Mesenchymal stem cell (in vitro differentiated cells and primary cell): ENCODE results near the gene HID1.

Experiments used
- DNase-seq: peaks from one replicate; pipeline ENCODE4 v3.0.0-alpha.2; 2013
- H2AFZ ChIP-seq: one replicate; pipeline ENCODE4 v1.6.1; 2013; ENCODE audit warnings: low read depth, mild to moderate bottlenecking, control low read depth, inconsistent platforms, low read length, moderate library complexity
- H2AK5ac ChIP-seq: 2 replicates; pipeline ENCODE4 v1.6.1; 2013; ENCODE audit warnings: low read length, moderate library complexity, mild to moderate bottlenecking, inconsistent platforms; ENCODE audit not compliant: severe bottlenecking
- H2BK120ac ChIP-seq: one replicate; pipeline ENCODE4 v1.6.1; 2013; ENCODE audit warnings: low read depth, mild to moderate bottlenecking, inconsistent platforms, low read length, moderate library complexity
- H2BK12ac ChIP-seq, 2 experiments: one replicate each; pipeline ENCODE4 v1.6.1; 2013; ENCODE audit warnings: inconsistent platforms in 2 of 2, low read length in 2 of 2, mild to moderate bottlenecking in 2 of 2, moderate library complexity in 2 of 2, control low read depth in 1 of 2
- H2BK15ac ChIP-seq: one replicate; pipeline ENCODE4 v1.6.1; 2013; ENCODE audit warnings: mild to moderate bottlenecking, low read depth, inconsistent platforms; ENCODE audit not compliant: poor library complexity, severe bottlenecking
- H2BK5ac ChIP-seq: 2 replicates; pipeline ENCODE4 v1.6.1; 2013; ENCODE audit warnings: low read depth, mild to moderate bottlenecking, low read length, control low read depth, inconsistent platforms; ENCODE audit not compliant: poor library complexity, severe bottlenecking
- H3K14ac ChIP-seq, 2 experiments: one replicate each; pipeline ENCODE4 v1.6.1; 2013; ENCODE audit warnings: inconsistent platforms in 2 of 2, low read length in 2 of 2, control low read depth in 1 of 2, mild to moderate bottlenecking in 1 of 2, moderate library complexity in 1 of 2
- H3K18ac ChIP-seq, 2 experiments: one replicate each; pipeline ENCODE4 v1.6.1; 2013; ENCODE audit warnings: inconsistent platforms in 2 of 2, low read length in 2 of 2, control low read depth in 1 of 2, low read depth in 1 of 2, mild to moderate bottlenecking in 1 of 2
- H3K23ac ChIP-seq, 2 experiments: one replicate each; pipeline ENCODE4 v1.6.1; 2013; ENCODE audit warnings: inconsistent platforms in 2 of 2, low read length in 2 of 2, mild to moderate bottlenecking in 2 of 2, moderate library complexity in 2 of 2, control low read depth in 1 of 2
- H3K27ac ChIP-seq: 2 replicates; pipeline ENCODE4 v1.5.1; 2013; ENCODE audit warnings: mild to moderate bottlenecking, moderate library complexity, low read length, control low read depth, inconsistent platforms; ENCODE audit not compliant: poor library complexity, severe bottlenecking
- H3K27me3 ChIP-seq, 2 experiments: 2 replicates each; pipeline versions ENCODE4 v1.6.1 to v1.7.0; 2013; ENCODE audit warnings: low read length in 2 of 2, mild to moderate bottlenecking in 2 of 2, moderate library complexity in 2 of 2, control low read depth in 1 of 2, inconsistent platforms in 1 of 2; ENCODE audit not compliant: control insufficient read depth in 1 of 2, insufficient read depth in 1 of 2
- H3K36me3 ChIP-seq, 2 experiments: 2 replicates each; pipeline versions ENCODE4 v1.6.1 to v1.7.0; 2013; ENCODE audit warnings: low read length in 2 of 2, control low read depth in 1 of 2, inconsistent platforms in 1 of 2, low read depth in 1 of 2, mild to moderate bottlenecking in 1 of 2; ENCODE audit not compliant: insufficient read depth in 2 of 2, control insufficient read depth in 1 of 2
- H3K4ac ChIP-seq, 2 experiments: one replicate each; pipeline ENCODE4 v1.6.1; 2013; ENCODE audit warnings: inconsistent platforms in 2 of 2, low read length in 2 of 2, mild to moderate bottlenecking in 2 of 2, moderate library complexity in 2 of 2, control low read depth in 1 of 2, low read depth in 1 of 2
- H3K4me1 ChIP-seq: 2 replicates; pipeline ENCODE4 v1.6.1; 2013; ENCODE audit warnings: low read depth, low read length, control low read depth; ENCODE audit not compliant: control insufficient read depth, insufficient read depth
- H3K4me2 ChIP-seq: 2 replicates; pipeline ENCODE4 v1.6.1; 2013; ENCODE audit warnings: low read length, mild to moderate bottlenecking, inconsistent platforms; ENCODE audit not compliant: poor library complexity, severe bottlenecking
- H3K4me3 ChIP-seq, 2 experiments: 2 replicates each; pipeline versions ENCODE4 v1.5.1 to v1.7.0; 2013; ENCODE audit warnings: low read length in 2 of 2, mild to moderate bottlenecking in 2 of 2, control low read depth in 1 of 2, low read depth in 1 of 2; ENCODE audit not compliant: insufficient read depth in 1 of 2
- H3K79me1 ChIP-seq: replicated peaks from 2 replicates; pipeline ENCODE4 v1.6.1; 2013; ENCODE audit warnings: mild to moderate bottlenecking, control low read depth, low read length, inconsistent platforms; ENCODE audit not compliant: poor library complexity, severe bottlenecking
- H3K9ac ChIP-seq: 2 replicates; pipeline ENCODE4 v1.7.0; 2013; ENCODE audit warnings: mild to moderate bottlenecking, low read length, moderate library complexity
- H3K9me3 ChIP-seq: 2 replicates; pipeline ENCODE4 v1.7.0; 2013; ENCODE audit warnings: mild to moderate bottlenecking, low read length; ENCODE audit not compliant: control insufficient read depth
- H4K8ac ChIP-seq: one replicate; pipeline ENCODE4 v1.6.1; 2013; ENCODE audit warnings: inconsistent platforms, mild to moderate bottlenecking, low read length, moderate library complexity
- H4K91ac ChIP-seq: one replicate; pipeline ENCODE4 v1.6.1; 2013; ENCODE audit warnings: mild to moderate bottlenecking, low read length, inconsistent platforms
- WGBS: methylation state at CpG from one replicate; pipeline ENCODE4 v1.1.7; 2013; ENCODE audit warnings: mixed read lengths; 5-methylcytosine and 5-hydroxymethylcytosine counted together

The HID1 gene

DNA sequence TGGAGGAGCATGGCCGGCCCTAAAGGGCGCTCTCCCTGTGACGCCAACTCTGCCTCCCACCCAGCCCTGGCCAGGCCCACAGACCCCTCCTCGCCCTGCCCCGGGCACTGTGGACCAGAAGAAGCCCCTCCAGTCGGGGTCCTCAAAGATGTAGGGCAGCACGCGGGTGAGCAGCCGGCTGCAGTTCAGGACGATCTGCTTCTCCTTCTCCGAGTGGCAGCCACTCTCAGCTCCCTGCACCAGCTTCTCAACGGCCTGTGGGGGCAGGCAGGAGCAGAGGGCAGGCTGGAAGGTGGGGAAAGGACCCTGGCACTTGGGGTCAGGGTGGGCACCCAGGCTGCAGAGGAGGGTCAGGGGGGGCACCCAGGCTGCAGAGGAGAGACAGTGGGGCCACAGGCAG, 8.9 kb downstream of the HID1 start:
- Histone ChIP-seq H2AFZ (no peak overlapping the region), H3K4me1 (peaks cover 11% of the 10 kb centered on the region), H3K23ac (no peak overlapping the region), H3K79me1 (no peaks in the 10 kb centered on the region), H3K27me3 (peaks cover 0 to 29% of the 10 kb centered on the region in 2 experiments), H3K9ac (no peak overlapping the region), H3K14ac (no peak overlapping the region), H3K4me2 (no peak overlapping the region), H3K18ac (no peak overlapping the region), H2BK12ac (no peak overlapping the region), H3K4me3 (no peak overlapping the region), H3K4ac (no peak overlapping the region), H4K91ac (no peak overlapping the region), H2BK120ac (no peak overlapping the region), H4K8ac (no peak overlapping the region), H2BK15ac (no peak overlapping the region), H3K27ac (no peak overlapping the region), H3K36me3 (no peaks in the 10 kb centered on the region), H2AK5ac (no peak overlapping the region), H2BK5ac (no peak overlapping the region), H3K9me3 (no peaks in the 10 kb centered on the region)
- 66% methylated on average over 12 of the region's 12 CpGs for WGBS
- DNase-seq = no peak

DNA sequence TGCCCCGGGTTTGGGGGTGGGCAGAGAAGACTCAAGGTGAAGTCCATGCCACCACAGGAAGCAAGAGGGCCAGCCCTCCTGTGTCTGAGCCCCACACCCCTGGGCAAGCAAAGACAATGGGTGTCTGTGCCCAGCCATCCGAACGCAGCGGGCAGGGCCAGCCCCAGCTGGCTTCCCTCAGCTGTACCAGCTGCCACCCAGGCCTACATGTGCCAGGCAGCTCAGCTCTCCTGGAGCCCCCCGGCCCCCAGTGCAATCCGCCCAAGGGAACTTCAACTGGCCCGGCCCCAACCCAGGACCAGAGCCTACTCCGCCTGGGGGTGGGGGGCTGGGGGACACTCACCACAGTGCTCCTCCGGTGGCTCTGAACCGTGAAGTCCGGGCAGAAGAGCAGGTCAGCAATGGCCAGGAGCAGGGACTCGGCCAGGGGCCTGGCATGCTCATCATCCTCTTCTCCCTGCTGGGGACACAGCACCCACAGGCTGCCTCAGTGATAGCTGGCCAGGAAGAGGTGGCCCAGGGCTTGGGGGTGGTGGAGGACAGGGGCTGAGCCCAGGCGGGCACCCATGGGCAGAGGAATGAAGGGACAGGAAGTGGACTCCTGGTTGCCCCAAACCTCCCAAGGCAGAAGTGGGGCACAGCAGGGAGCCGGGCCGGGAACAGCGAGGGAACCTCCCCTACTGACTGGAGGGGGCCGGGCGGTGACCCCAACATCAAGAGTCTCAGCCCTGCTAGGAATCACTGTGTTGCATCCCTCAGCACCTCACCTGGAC, 9.8 kb downstream of the HID1 start:
- H3K23ac ChIP-seq = no peak overlapping the region
- H3K79me1 ChIP-seq = no peaks in the 10 kb centered on the region
- 84% methylated on average over 18 of the region's 18 CpGs for WGBS
- no peaks in the 10 kb centered on the region for H3K9me3 ChIP-seq
- no peak overlapping the region for H2BK12ac ChIP-seq
- no peak overlapping the region for H4K91ac ChIP-seq
- no peak overlapping the region for H2AFZ ChIP-seq
- no peak overlapping the region for H3K14ac ChIP-seq
- no peak overlapping the region for H3K9ac ChIP-seq
- H3K4me1 ChIP-seq = peaks cover 11% of the 10 kb centered on the region
- no peak overlapping the region for H4K8ac ChIP-seq
- no peak overlapping the region for H3K4me2 ChIP-seq
- H2AK5ac ChIP-seq = no peak overlapping the region
- H2BK15ac ChIP-seq = no peak overlapping the region
- no peak overlapping the region for H3K4me3 ChIP-seq
- no peak overlapping the region for H3K27ac ChIP-seq
- H3K18ac ChIP-seq = no peak overlapping the region
- H2BK120ac ChIP-seq = no peak overlapping the region
- no peak for DNase-seq
- no peak overlapping the region for H2BK5ac ChIP-seq
- H3K36me3 ChIP-seq = no peaks in the 10 kb centered on the region
- H3K27me3 ChIP-seq = peaks cover 0 to 31% of the 10 kb centered on the region in 2 experiments
- no peak overlapping the region for H3K4ac ChIP-seq

DNA sequence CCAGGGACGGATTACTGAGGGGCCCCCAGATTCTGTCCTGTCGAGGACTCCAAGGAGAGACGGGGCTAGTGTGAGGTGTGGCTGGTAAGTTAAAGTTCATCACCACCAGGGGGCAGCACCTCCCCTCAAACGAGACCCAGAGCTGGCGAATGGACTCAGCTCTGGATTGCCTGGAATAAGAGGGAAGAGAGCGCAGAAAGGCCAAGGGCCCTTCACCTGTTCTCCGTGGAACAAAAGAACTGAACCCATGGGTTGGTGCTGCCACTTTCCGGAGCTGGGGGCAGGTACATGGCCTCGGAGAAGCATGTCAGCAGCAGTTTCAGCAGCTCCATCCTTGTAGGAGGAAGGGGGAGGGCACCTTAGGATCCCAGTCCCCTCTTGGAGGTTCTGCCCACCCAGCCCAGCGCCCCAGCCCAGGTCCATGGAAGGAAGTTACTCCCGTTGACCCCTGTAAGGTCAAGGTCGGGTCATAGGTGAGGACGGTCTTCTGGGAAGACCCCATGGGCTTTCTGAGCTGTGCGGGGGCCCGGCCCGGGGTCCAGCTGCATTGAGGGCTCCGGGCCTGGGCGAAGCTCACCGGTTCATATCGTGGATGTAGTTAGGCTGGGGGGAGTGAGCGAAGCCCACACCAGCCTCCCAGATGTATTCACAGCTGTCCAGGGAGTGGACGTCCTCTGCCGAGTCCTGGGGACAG, 10.8 kb downstream of the HID1 start:
- H4K91ac ChIP-seq = no peak overlapping the region
- no peak overlapping the region for H3K4me3 ChIP-seq
- 50% methylated on average over 23 of the region's 23 CpGs for WGBS
- no peak overlapping the region for H2AFZ ChIP-seq
- H3K4me1 ChIP-seq = peaks cover 11% of the 10 kb centered on the region
- H2BK5ac ChIP-seq = no peak overlapping the region
- no peaks in the 10 kb centered on the region for H3K79me1 ChIP-seq
- H2BK15ac ChIP-seq = no peak overlapping the region
- H4K8ac ChIP-seq = no peak overlapping the region
- H2BK120ac ChIP-seq = no peak overlapping the region
- peaks cover 0 to 32% of the 10 kb centered on the region in 2 experiments for H3K27me3 ChIP-seq
- DNase-seq = peak; percentile 83
- H3K9ac ChIP-seq = no peak overlapping the region
- H2BK12ac ChIP-seq = no peak overlapping the region
- no peak overlapping the region for H3K27ac ChIP-seq
- H3K23ac ChIP-seq = no peak overlapping the region
- H3K9me3 ChIP-seq = no peaks in the 10 kb centered on the region
- H2AK5ac ChIP-seq = no peak overlapping the region
- no peak overlapping the region for H3K4ac ChIP-seq
- no peak overlapping the region for H3K18ac ChIP-seq
- no peak overlapping the region for H3K14ac ChIP-seq
- H3K36me3 ChIP-seq = no peaks in the 10 kb centered on the region
- no peak overlapping the region for H3K4me2 ChIP-seq

DNA sequence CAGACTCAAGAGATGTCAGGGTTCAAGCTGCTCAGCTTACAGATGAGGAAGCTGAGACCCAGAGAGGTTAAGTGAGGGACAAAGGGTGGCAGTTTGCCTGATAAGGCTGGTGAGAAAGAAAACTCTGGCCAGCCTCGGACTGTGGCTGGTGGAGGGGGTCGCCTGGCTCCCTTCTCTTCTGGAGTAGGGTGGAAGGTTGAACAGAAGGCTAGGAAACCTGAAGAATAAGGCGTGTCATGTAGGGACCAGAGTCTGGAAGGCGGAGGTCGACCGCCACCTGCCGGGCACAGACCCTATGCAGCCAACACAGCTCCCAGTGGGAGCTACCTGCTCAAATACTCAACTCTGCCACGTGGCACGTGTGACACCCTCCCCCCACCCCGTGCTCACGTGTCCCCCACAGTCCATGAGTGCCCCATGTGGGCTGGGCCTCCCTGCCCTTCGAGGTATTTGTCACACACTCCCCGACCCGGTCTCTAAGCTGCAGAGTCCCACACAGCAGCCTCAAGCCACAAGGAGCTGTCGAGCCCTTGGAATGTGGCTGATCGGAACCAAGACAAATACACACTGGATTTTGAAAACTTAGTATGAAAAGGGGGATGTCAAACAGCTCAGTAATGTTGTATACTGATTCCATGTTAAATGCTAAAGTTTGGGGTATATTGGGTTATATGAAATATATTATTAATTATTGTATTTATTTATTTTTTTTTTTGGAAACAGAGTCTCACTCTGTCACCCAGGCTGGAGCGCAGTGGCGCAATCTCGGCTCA, 11.8 kb downstream of the HID1 start:
- Histone ChIP-seq H2BK12ac (no peak overlapping the region), H4K91ac (no peak overlapping the region), H3K4me1 (peaks cover 11% of the 10 kb centered on the region), H3K9me3 (no peaks in the 10 kb centered on the region), H3K23ac (no peak overlapping the region), H3K4me2 (no peak overlapping the region), H3K36me3 (no peaks in the 10 kb centered on the region), H3K4me3 (no peak overlapping the region), H2BK5ac (no peak overlapping the region), H3K79me1 (no peaks in the 10 kb centered on the region), H3K4ac (no peak overlapping the region), H4K8ac (no peak overlapping the region), H2AFZ (no peak overlapping the region), H2AK5ac (no peak overlapping the region), H3K14ac (no peak overlapping the region), H2BK120ac (no peak overlapping the region), H3K27me3 (peaks cover 9 to 43% of the 10 kb centered on the region in 2 experiments), H3K9ac (peak overlapping the region; percentile 7), H2BK15ac (no peak overlapping the region), H3K27ac (no peak overlapping the region), H3K18ac (no peak overlapping the region)
- peak; percentile 40 for DNase-seq
- WGBS = 49% methylated on average over 19 of the region's 19 CpGs
